ENCODE measurements around the gene MOV10L1. TPM values are rescaled to one million over a fixed set of nuclear protein-coding genes. Genes with fewer than 3 reads are reported as not detected.

The MOV10L1 gene
- total RNA-seq, 2 experiments from 2014 or later: 0.22 to 1.1 TPM

- Histone ChIP-seq H2AFZ (ENCODE audit: low read length) (no peak overlapping the region), H3K4me2 (ENCODE audit: low read length) (no peak overlapping the region), H3K9me2 (ENCODE audit: insufficient read depth, low read length) (no peaks in the 10 kb centered on the region), H3K36me3 (ENCODE audit: insufficient read depth, low read length) (no peaks in the 10 kb centered on the region), H3K79me2 (ENCODE audit: insufficient read depth, low read depth, low read length) (no peaks in the 10 kb centered on the region), H3K27ac (ENCODE audit: low read depth, low read length, poor library complexity, severe bottlenecking) (no peak overlapping the region), H3K4me3 (ENCODE audit: low read depth, low read length, poor library complexity, severe bottlenecking) (no peak overlapping the region), H3K4me1 (ENCODE audit: insufficient read depth, low read length, poor library complexity, severe bottlenecking) (peaks cover 26% of the 10 kb centered on the region), H4K20me1 (ENCODE audit: insufficient read depth, low read length) (no peaks in the 10 kb centered on the region), H3K9me3 (ENCODE audit: low read length) (no peaks in the 10 kb centered on the region)
- intact Hi-C loops (cut with micrococcal nuclease; ENCODE audit: unreplicated experiment): no loop called here
- no peak for DNase-seq (ENCODE audit: low spot score)
- ChIA-PET CTCF (ENCODE audit: unreplicated experiment) (no interaction called here), POLR2A (no interaction called here)
- no peak for TF ChIP-seq CTCF (conservative IDR thresholded peaks at IDR 0.05; ENCODE audit: low read length)
- no peak for TF ChIP-seq EZH2phosphoT487 (IDR thresholded peaks at IDR 0.05; ENCODE audit: borderline replicate concordance, low read depth, low read length)
- no TSS peak for BruUV-seq (replicated peaks)
These were observed 15.0 kb upstream of the MOV10L1 start for GRCh38 chr22:50074551-50075530.

DNA sequence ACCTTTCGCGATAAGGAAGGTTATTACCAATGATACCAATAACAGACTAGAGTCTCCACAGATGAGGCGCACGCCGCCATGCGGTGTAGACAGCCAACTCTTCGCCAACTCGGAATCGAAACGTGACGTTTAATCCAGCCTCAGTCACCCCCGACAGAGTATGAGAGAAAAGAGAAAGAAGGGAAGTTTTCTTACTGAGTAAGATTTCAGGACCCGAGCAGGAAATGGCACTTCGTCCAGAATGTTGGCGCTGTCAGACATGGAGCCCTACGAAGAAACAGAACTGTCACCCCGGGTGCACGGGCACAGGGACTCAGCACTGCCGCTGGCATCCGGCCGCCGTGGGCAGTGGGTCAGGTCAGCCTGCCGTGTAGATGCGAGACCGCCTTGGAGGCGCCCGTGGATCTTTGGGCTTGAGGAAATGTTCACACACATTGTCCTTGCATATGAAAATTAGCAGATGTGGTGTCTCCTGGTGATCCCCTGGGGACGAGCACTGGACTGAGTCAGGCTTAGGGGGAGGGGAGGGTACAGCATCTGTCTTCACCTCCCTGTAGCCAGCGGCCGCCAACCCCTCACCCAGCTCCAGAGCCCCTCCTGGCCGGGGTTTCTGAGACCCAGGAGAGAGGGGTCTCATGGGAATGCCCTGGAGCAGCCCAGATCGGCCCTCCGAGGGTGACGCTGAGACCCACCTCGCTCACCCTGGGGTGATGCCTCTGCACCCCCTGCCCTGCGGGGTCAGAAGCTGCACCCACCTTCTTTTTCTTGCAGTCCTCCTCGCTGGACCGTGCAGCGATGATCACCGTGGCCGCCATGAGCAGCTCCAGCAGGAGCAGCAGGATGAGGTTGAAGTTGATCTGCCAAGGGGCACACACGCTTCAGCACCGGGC is 12.9 kb upstream of the MOV10L1 start:
- ChIA-PET CTCF (ENCODE audit: unreplicated experiment) (no interaction called here), POLR2A (no interaction called here)
- intact Hi-C loops (cut with micrococcal nuclease; ENCODE audit: unreplicated experiment): no loop called here
- no TSS peak for BruUV-seq (replicated peaks)
- no peaks in the 10 kb centered on the region for H4K20me1 ChIP-seq (ENCODE audit: insufficient read depth, low read length)
- peaks cover 26% of the 10 kb centered on the region for H3K4me1 ChIP-seq (ENCODE audit: insufficient read depth, low read length, poor library complexity, severe bottlenecking)
- TF ChIP-seq CTCF (conservative IDR thresholded peaks at IDR 0.05; ENCODE audit: low read length): no peak
- no peak for TF ChIP-seq EZH2phosphoT487 (IDR thresholded peaks at IDR 0.05; ENCODE audit: borderline replicate concordance, low read depth, low read length)
- H3K9me3 ChIP-seq (ENCODE audit: low read length): no peaks in the 10 kb centered on the region
- H3K36me3 ChIP-seq (ENCODE audit: insufficient read depth, low read length): no peaks in the 10 kb centered on the region
- H3K9me2 ChIP-seq (ENCODE audit: insufficient read depth, low read length): no peaks in the 10 kb centered on the region
- no peak overlapping the region for H3K27ac ChIP-seq (ENCODE audit: low read depth, low read length, poor library complexity, severe bottlenecking)
- H3K4me2 ChIP-seq (ENCODE audit: low read length): peak overlapping the region; percentile 56
- peak overlapping the region; percentile 42; the same call in 1 of the 2 replicates for H2AFZ ChIP-seq (ENCODE audit: low read length)
- DNase-seq (ENCODE audit: low spot score): peak; percentile 41
- no peak overlapping the region for H3K4me3 ChIP-seq (ENCODE audit: low read depth, low read length, poor library complexity, severe bottlenecking)
- H3K79me2 ChIP-seq (ENCODE audit: insufficient read depth, low read depth, low read length): no peaks in the 10 kb centered on the region
